ENCODE results near the gene PPM1L. TPM values are rescaled to one million over a fixed set of nuclear protein-coding genes. Genes with fewer than 3 reads are reported as not detected.
A peak's percentile ranks its signal among the peaks of the same experiment; 100 is the strongest.
"Not testable (repeated sequence)": the region's sequence is repeated elsewhere in the genome, so short reads cannot be mapped to it uniquely, and the experiment has no call there.

PPM1L gene
- total RNA-seq, 1 donor from 2014 or later = 56.4 TPM

GRCh38 chr3:160999274-160999673, 243.2 kb downstream of the PPM1L start:
- intact Hi-C loops (cut with micrococcal nuclease) = no loop called here
- no peak for DNase-seq
- ATAC-seq = no peak

GRCh38 chr3:161008086-161008485, 252.1 kb downstream of the PPM1L start:
- DNase-seq (no peak), ATAC-seq (no peak)
- intact Hi-C loops (cut with micrococcal nuclease) = no loop called here

GRCh38 chr3:161010151-161010550, 254.1 kb downstream of the PPM1L start:
- DNase-seq; intact Hi-C loops (cut with micrococcal nuclease); ATAC-seq: not testable (repeated sequence)

- no peak for DNase-seq
- peak; percentile 56 for ATAC-seq
- intact Hi-C loops (cut with micrococcal nuclease) = no loop called here
Measured at GRCh38 chr3:161014843-161015749, 259.1 kb downstream of the PPM1L start.

GRCh38 chr3:161016417-161017313, 260.6 kb downstream of the PPM1L start:
- DNase-seq = no peak
- peak; percentile 90 for ATAC-seq
- intact Hi-C loops (cut with micrococcal nuclease) = no loop called here

- no peak for ATAC-seq
- no peak for DNase-seq
- intact Hi-C loops (cut with micrococcal nuclease) = no loop called here
Measured at GRCh38 chr3:161017971-161018370, 261.9 kb downstream of the PPM1L start.

GRCh38 chr3:161020256-161020655, 264.2 kb downstream of the PPM1L start:
- intact Hi-C loops (cut with micrococcal nuclease) = no loop called here
- ATAC-seq (no peak), DNase-seq (no peak)

- intact Hi-C loops (cut with micrococcal nuclease) = no loop called here
- DNase-seq (no peak), ATAC-seq (no peak)
Measured at GRCh38 chr3:161025911-161026310, 269.9 kb downstream of the PPM1L start.

GRCh38 chr3:161026612-161027510, 270.8 kb downstream of the PPM1L start:
- ATAC-seq = no peak
- no peak for DNase-seq
- intact Hi-C loops (cut with micrococcal nuclease) = no loop called here

GRCh38 chr3:161028555-161029153, 272.6 kb downstream of the PPM1L start:
- DNase-seq (no peak), ATAC-seq (no peak)
- intact Hi-C loops (cut with micrococcal nuclease) = no loop called here

- no peak for DNase-seq
- no peak for ATAC-seq
- intact Hi-C loops (cut with micrococcal nuclease) = no loop called here
Measured at GRCh38 chr3:161031134-161031533, 275.1 kb downstream of the PPM1L start.

- peak; percentile 29 for ATAC-seq
- DNase-seq; intact Hi-C loops (cut with micrococcal nuclease): not testable (repeated sequence)
Measured at GRCh38 chr3:161034913-161035550, 279.0 kb downstream of the PPM1L start.

- ATAC-seq = peak; percentile 51
- intact Hi-C loops (cut with micrococcal nuclease) = no loop called here
Measured at GRCh38 chr3:161035711-161036110, 279.7 kb downstream of the PPM1L start.

GRCh38 chr3:161038725-161039124, 282.7 kb downstream of the PPM1L start:
- DNase-seq (no peak), ATAC-seq (no peak)
- intact Hi-C loops (cut with micrococcal nuclease) = no loop called here

More at GRCh38 chr3:161035711-161036110, 279.7 kb downstream of the PPM1L start:
- no peak for DNase-seq

GRCh38 chr3:161042023-161042501, 286.0 kb downstream of the PPM1L start:
- no peak for DNase-seq
- intact Hi-C loops (cut with micrococcal nuclease) = no loop called here
- ATAC-seq = no peak

- DNase-seq (no peak), ATAC-seq (no peak)
- intact Hi-C loops (cut with micrococcal nuclease) = no loop called here
Measured at GRCh38 chr3:161043336-161044035, 287.5 kb downstream of the PPM1L start.

- intact Hi-C loops (cut with micrococcal nuclease) = no loop called here
- DNase-seq (no peak), ATAC-seq (peak; percentile 35)
Measured at GRCh38 chr3:161049683-161050248, 293.7 kb downstream of the PPM1L start.

Data from left ventricle myocardium superior (tissue), 1 donor.